Cardiac muscle cell (in vitro differentiated cells and primary cell): Measurements from ENCODE around the gene MTO1. TPM values are rescaled to one million over a fixed set of nuclear protein-coding genes. Genes with fewer than 3 reads are reported as not detected.
A peak's percentile ranks its signal among the peaks of the same experiment; 100 is the strongest.
"Not testable (repeated sequence)": the region's sequence is repeated elsewhere in the genome, so short reads cannot be mapped to it uniquely, and the experiment has no call there.

Experiments used
- DNase-seq, 2 donors: peaks; one replicate each; pipeline versions ENCODE4 v3.0.0 to v3.0.0-alpha.2; 2010 to 2017; ENCODE audit warnings: low read depth in 1 of 2, low spot score in 1 of 2
- H3K27ac ChIP-seq: fragments of 200-600 bp; sonication (generic); 2 replicates; pipeline ENCODE4 v1.5.1; 2016
- H3K27me3 ChIP-seq: fragments of 200-600 bp; sonication (generic); 2 replicates; pipeline ENCODE4 v1.6.0; 2016; ENCODE audit warnings: control low read depth
- H3K36me3 ChIP-seq: fragments of 200-600 bp; sonication (generic); 2 replicates; pipeline ENCODE4 v1.5.1; 2016; ENCODE audit warnings: control low read depth
- H3K4me1 ChIP-seq: fragments of 200-600 bp; sonication (generic); 2 replicates; pipeline ENCODE4 v1.8.1; 2017; ENCODE audit warnings: low read depth, mild to moderate bottlenecking, mixed run types
- H3K4me3 ChIP-seq: fragments of 200-600 bp; sonication (generic); 2 replicates; pipeline ENCODE4 v1.5.1; 2016; ENCODE audit warnings: mild to moderate bottlenecking
- H3K9me3 ChIP-seq: fragments of 200-600 bp; sonication (generic); 2 replicates; pipeline ENCODE4 v1.5.1; 2017; ENCODE audit warnings: low read depth, mild to moderate bottlenecking, control low read depth
- CTCF ChIP-seq: IDR thresholded peaks from 2 replicates; pipeline ENCODE4 v1.5.1; 2012; ENCODE audit warnings: low read depth, mild to moderate bottlenecking, low read length
- polyA plus RNA-seq: library from polyadenylated mRNA; unstranded; fragments of >200 nt; fragmentation: Nextera tagmentation; extraction: Ambion mirVana; gene quantifications from 2 replicates; pipeline ENCODE4 v1.2.1, GENCODE V29; 2016
- total RNA-seq: library from RNA; depleted of rRNA; stranded (reverse); fragments of >200 nt; gene quantifications from 2 replicates; pipeline ENCODE4 v1.2.3, GENCODE V29; 2016

MTO1 gene
- total and polyA plus RNA-seq, 2 experiments from 2014 or later, result 18.5 to 25.3 TPM

- Histone ChIP-seq H3K4me1 (peaks cover 16% of the 10 kb centered on the region), H3K27ac (no peak overlapping the region), H3K9me3 (no peaks in the 10 kb centered on the region), H3K36me3 (peaks cover 13% of the 10 kb centered on the region), H3K4me3 (no peak overlapping the region), H3K27me3 (no peaks in the 10 kb centered on the region)
- no peak for TF ChIP-seq CTCF
- DNase-seq, result peak in 1 of 2 donors; percentile 29
Observed at GRCh38 chr6:73513496-73513854, 51.9 kb downstream of the MTO1 start.

GRCh38 chr6:73514746-73515110 is 53.2 kb downstream of the MTO1 start:
- no peaks in the 10 kb centered on the region for H3K27me3 ChIP-seq
- peak in 1 of 2 donors; percentile 32 for DNase-seq
- TF ChIP-seq CTCF, result no peak
- H3K4me3 ChIP-seq, result no peak overlapping the region
- no peaks in the 10 kb centered on the region for H3K9me3 ChIP-seq
- peaks cover 19% of the 10 kb centered on the region for H3K4me1 ChIP-seq
- H3K27ac ChIP-seq, result peak overlapping the region; percentile 59
- H3K36me3 ChIP-seq, result peaks cover 24% of the 10 kb centered on the region

GRCh38 chr6:73515204-73515655 is 53.7 kb downstream of the MTO1 start:
- no peak overlapping the region for H3K4me3 ChIP-seq
- TF ChIP-seq CTCF, result no peak
- no peaks in the 10 kb centered on the region for H3K27me3 ChIP-seq
- peak in 1 of 2 donors; percentile 36 for DNase-seq
- H3K9me3 ChIP-seq, result no peaks in the 10 kb centered on the region
- peaks cover 28% of the 10 kb centered on the region for H3K36me3 ChIP-seq
- H3K4me1 ChIP-seq, result peaks cover 19% of the 10 kb centered on the region
- peak overlapping the region; percentile 59 for H3K27ac ChIP-seq

DNA sequence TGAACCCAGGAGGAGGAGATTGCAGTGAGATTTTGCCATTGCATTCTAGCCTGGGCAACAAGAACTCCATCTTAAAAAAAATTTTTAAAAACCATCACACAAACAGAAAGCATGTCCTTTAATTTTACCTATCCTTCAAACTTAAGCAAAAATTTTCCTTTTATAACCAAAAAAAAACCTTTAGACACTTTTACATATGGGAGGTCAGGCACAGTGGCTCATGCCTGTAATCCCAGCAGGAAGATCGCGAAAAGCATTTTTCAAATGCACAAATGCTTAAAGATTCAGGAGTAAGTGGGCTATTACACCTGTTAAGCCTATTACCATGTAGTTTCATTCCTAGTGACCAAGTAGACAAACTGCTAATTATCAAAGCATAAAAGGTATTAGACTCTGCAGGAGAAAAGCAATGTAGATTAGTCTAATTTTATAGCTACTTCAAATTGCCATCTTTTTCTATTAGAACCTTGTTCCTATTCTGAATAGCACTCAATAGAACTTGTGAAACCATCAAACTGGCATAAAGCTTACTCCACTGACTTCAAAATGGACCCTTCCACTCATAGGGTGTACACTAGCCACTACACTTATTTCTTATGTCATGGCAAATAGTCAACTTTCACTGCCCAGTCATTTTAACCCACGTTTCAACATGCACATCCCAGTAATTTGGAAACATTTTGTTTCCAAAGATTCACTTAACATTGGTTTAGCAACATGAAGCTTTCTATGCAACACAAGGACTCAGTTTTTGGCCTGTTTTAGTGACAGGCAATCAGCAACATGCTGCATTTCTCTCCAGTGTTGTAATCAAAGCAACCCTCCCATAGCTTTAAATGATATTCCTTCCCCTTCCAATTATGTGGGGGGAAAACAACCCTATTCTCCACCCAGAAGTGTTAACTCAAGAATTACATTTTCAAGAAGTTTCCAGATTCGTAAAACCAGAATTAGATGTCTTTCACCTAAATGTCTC is 55.3 kb downstream of the MTO1 start:
- H3K4me1 ChIP-seq, result peaks cover 19% of the 10 kb centered on the region
- H3K27ac ChIP-seq, result peak overlapping the region; percentile 59
- no peaks in the 10 kb centered on the region for H3K27me3 ChIP-seq
- no peak for TF ChIP-seq CTCF
- H3K4me3 ChIP-seq, result no peak overlapping the region
- H3K36me3 ChIP-seq, result peaks cover 28% of the 10 kb centered on the region
- DNase-seq, result peak in 1 of 2 donors; percentile 42
- H3K9me3 ChIP-seq, result no peaks in the 10 kb centered on the region

DNA sequence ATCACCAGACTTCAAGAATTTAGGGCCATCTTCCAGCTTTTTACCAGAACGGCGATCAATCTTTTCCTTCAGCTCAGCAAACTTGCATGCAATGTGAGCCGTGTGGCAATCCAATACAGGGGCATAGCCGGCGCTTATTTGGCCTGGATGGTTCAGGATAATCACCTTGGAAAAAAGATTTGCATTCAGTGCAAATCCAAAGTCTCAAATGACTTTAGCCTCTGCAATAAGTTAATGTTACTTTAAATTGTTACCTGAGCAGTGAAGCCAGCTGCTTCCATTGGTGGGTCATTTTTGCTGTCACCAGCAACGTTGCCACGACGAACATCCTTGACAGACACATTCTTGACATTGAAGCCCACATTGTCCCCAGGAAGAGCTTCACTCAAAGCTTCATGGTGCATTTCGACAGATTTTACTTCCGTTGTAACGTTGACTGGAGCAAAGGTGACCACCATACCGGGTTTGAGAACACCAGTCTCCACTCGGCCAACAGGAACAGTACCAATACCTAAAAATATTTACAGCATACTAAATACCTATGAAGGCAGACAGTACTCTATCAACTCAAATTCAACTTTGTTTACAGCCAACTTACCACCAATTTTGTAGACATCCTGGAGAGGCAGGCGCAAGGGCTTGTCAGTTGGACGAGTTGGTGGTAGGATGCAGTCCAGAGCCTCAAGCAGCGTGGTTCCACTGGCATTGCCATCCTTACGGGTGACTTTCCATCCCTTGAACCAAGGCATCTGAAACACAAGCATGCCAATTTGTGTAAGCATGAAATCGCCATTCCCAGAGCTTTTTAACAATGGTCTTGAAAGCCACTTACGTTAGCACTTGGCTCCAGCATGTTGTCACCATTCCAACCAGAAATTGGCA is 56.8 kb downstream of the MTO1 start:
- peak in 1 of 2 donors; percentile 47 for DNase-seq
- not testable (repeated sequence) for H3K9me3 ChIP-seq, H3K27me3 ChIP-seq, H3K4me3 ChIP-seq
- peaks cover 19% of the 10 kb centered on the region for H3K4me1 ChIP-seq
- H3K36me3 ChIP-seq, result peaks cover 28% of the 10 kb centered on the region
- H3K27ac ChIP-seq, result peak overlapping the region; percentile 31

DNA sequence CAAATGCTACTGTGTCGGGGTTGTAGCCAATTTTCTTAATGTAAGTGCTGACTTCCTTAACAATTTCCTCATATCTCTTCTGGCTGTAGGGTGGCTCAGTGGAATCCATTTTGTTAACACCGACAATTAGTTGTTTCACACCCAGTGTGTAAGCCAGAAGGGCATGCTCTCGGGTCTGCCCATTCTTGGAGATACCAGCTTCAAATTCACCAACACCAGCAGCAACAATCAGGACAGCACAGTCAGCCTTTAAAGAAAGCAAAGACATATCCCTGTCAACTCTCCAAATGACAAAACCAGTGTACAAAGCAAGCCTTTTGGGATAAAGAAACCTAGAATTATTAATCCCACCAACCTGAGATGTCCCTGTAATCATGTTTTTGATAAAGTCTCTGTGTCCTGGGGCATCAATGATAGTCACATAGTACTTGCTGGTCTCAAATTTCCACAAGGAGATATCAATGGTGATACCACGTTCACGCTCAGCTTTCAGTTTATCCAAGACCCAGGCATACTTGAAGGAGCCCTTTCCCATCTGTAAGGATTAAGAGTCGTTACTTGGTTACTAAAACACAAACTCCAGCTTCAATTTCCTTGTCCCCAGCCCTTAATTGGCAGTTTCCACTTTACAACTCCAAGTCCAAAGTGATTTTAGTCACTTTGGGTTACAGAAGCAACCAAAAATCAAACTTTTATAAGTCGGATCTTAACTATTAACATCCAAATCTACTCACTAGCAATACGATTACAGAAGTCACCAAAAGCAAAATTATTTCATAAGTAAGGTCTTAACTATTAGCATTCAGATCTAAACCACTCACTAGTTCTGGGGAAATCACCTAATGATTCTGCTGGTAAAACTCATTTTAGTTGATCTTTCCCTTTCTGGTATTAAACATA is 57.7 kb downstream of the MTO1 start:
- not testable (repeated sequence) for H3K9me3 ChIP-seq, H3K27me3 ChIP-seq, DNase-seq
- H3K27ac ChIP-seq, result peak overlapping the region; percentile 96
- peak overlapping the region; percentile 61 for H3K4me3 ChIP-seq
- peaks cover 19% of the 10 kb centered on the region for H3K4me1 ChIP-seq
- H3K36me3 ChIP-seq, result peaks cover 28% of the 10 kb centered on the region
